Aorta (tissue), 5 donors: ENCODE results near the gene SNX13. TPM values are rescaled to one million over a fixed set of nuclear protein-coding genes. Genes with fewer than 3 reads are reported as not detected.

ENCODE experiments used
- ATAC-seq: fragments of 200-7000 bp; cut with Tn5 transposase; one replicate; pipeline ENCODE4 v1.9.1; 2022; ENCODE audit warnings: moderate library complexity; ENCODE audit not compliant: low FRiP score
- DNase-seq, 2 donors: peaks; one replicate each; pipeline ENCODE4 v3.0.0-alpha.2; 2020
- H3K27ac ChIP-seq, 2 donors: one replicate each; pipeline ENCODE4 v1.5.1; 2013; ENCODE audit warnings: low read length in 2 of 2, mild to moderate bottlenecking in 2 of 2, moderate library complexity in 2 of 2, control low read depth in 1 of 2, inconsistent platforms in 1 of 2, low read depth in 1 of 2
- H3K27me3 ChIP-seq, 2 donors: one replicate each; pipeline ENCODE4 v1.6.1; 2013; ENCODE audit warnings: control low read depth in 1 of 2, low read length in 1 of 2, mild to moderate bottlenecking in 1 of 2, moderate library complexity in 1 of 2; ENCODE audit not compliant: insufficient read depth in 2 of 2, control insufficient read depth in 1 of 2
- H3K36me3 ChIP-seq, 2 donors: one replicate each; pipeline ENCODE4 v1.6.1; 2013; ENCODE audit warnings: control low read depth in 1 of 2, low read length in 1 of 2, mild to moderate bottlenecking in 1 of 2; ENCODE audit not compliant: insufficient read depth in 2 of 2, control insufficient read depth in 1 of 2
- H3K4me1 ChIP-seq, 2 donors: one replicate each; pipeline ENCODE4 v1.6.1; 2013; ENCODE audit warnings: low read length in 2 of 2, control low read depth in 1 of 2, mild to moderate bottlenecking in 1 of 2, moderate library complexity in 1 of 2; ENCODE audit not compliant: insufficient read depth in 2 of 2, control insufficient read depth in 1 of 2
- H3K4me3 ChIP-seq, 2 donors: one replicate each; pipeline ENCODE4 v1.5.1; 2013; ENCODE audit warnings: low read length in 2 of 2, control low read depth in 1 of 2, mild to moderate bottlenecking in 1 of 2
- H3K9me3 ChIP-seq: one replicate; pipeline ENCODE4 v1.6.1; 2013; ENCODE audit warnings: mild to moderate bottlenecking, low read length; ENCODE audit not compliant: control insufficient read depth
- WGBS, 2 donors: extraction: QIAGEN DNeasy Blood & Tissue Kit; methylation state at CpG; one replicate each; pipeline ENCODE4 v1.1.7; 2013; 5-methylcytosine and 5-hydroxymethylcytosine counted together
- intact Hi-C, 2 donors: fragments of 100-400 bp; cut with DNase I; formaldehyde crosslinking; loops; one replicate each; pipeline versions ENCODE4 v1.14.2 to v1.15.0; 2022
- polyA plus RNA-seq, 2 donors: library from polyadenylated mRNA; stranded (reverse); fragments of 200-250 nt; gene quantifications; one replicate each; pipeline ENCODE4 v1.2.3, GENCODE V29; 2013
- total RNA-seq, 2 donors: library from RNA; stranded (reverse); fragmentation: NEBNext Ultra II Directional; extraction: Animal tissue kit (Norgen Biotek cat#: 25700); gene quantifications; one replicate each; pipeline ENCODE4 v1.2.1, GENCODE V29; 2021
- donor health status: healthy with polysubstance abuse.
- donor health status: Bipolar disorder and iron deficiency.
- donor health status: DM: no; HTN: no; CAD: no.
- donor health status: DM: no; HTN: no; CAD: no.
- donor health status: DM: yes; HTN: yes; CAD: no.

SNX13 gene
- total and polyA plus RNA-seq, 4 donors: 9.4 to 52.0 (median 27.6) TPM

GRCh38 chr7:17976952-17977351 lies 36.7 kb upstream of the SNX13 start:
- H3K4me1 ChIP-seq: no peaks in the 10 kb centered on the region
- ATAC-seq (no peak), DNase-seq (no peak)
- H3K27me3 ChIP-seq: no peaks in the 10 kb centered on the region
- 48 to 50% methylated on average over 2 of the region's 2 CpGs for WGBS, 2 donors
- H3K27ac ChIP-seq: no peak overlapping the region
- no peak overlapping the region for H3K4me3 ChIP-seq
- intact Hi-C loops: loop anchor here in 1 of 2 donors (10.0 kb wide), 1 partner anchor 368 kb away; no protein-coding TSS in a partner anchor
- no peaks in the 10 kb centered on the region for H3K9me3 ChIP-seq
- no peaks in the 10 kb centered on the region for H3K36me3 ChIP-seq

- Histone ChIP-seq H3K4me1 (no peaks in the 10 kb centered on the region), H3K36me3 (no peaks in the 10 kb centered on the region), H3K27ac (no peak overlapping the region), H3K27me3 (no peaks in the 10 kb centered on the region), H3K4me3 (no peak overlapping the region), H3K9me3 (no peaks in the 10 kb centered on the region)
- ATAC-seq: no peak
- intact Hi-C loops: loop anchor here (5.0 to 10.0 kb wide), 2 partner anchors 373 to 376 kb away; no protein-coding TSS in a partner anchor
- no peak for DNase-seq
- WGBS, 2 donors: 48 to 53% methylated on average over 2 of the region's 2 CpGs
Measured at GRCh38 chr7:17971411-17971810, 31.1 kb upstream of the SNX13 start.

DNA sequence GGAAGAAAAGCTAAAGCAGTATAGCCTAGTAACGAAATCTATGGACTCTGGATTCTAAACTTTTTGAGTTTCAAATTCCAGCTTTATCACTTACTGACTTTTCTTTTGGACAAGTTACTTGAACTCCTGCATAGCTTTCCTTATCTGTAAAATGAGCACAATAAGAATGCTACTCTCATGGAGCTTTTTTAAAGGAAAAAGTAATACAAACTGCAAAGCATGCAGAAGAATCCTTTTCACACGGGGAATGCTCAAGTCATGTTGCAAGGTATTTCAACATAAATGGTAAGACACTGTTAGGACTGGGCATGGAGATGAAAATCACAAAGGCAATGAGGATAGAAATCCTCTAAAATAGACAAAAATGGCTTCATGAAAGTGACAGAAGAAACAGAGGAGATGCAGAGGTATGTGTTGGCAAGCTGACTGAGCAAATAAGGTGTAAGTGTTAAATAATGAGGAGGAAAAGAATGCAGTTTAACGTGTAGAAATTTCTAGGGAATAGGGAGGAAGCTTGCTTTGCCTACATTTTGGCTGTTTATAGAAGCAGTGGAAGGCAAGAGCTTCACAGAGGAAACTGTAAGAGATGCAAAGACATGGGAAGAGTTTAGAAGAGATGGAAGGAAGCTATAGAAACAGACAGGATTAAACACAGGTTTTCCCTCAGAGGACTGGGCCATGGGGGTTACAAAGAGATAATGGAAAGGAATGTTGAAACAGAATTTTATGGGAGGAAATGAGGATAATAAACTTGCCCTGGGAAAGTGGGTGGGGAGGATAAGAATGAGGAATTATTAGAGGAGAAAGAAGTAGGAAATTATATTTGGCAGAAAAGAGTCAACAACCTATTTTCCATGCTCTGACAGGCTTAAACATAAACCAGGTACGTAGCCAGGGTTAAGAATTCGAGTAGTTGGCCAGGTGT lies 28.8 kb upstream of the SNX13 start:
- no peak overlapping the region for H3K4me3 ChIP-seq
- no peak overlapping the region for H3K27ac ChIP-seq
- H3K9me3 ChIP-seq: no peaks in the 10 kb centered on the region
- intact Hi-C loops: no loop called here
- H3K4me1 ChIP-seq: no peaks in the 10 kb centered on the region
- no peaks in the 10 kb centered on the region for H3K36me3 ChIP-seq
- WGBS, 2 donors: 51 to 53% methylated on average over 5 of the region's 5 CpGs
- no peak for ATAC-seq
- DNase-seq: no peak
- no peaks in the 10 kb centered on the region for H3K27me3 ChIP-seq

DNA sequence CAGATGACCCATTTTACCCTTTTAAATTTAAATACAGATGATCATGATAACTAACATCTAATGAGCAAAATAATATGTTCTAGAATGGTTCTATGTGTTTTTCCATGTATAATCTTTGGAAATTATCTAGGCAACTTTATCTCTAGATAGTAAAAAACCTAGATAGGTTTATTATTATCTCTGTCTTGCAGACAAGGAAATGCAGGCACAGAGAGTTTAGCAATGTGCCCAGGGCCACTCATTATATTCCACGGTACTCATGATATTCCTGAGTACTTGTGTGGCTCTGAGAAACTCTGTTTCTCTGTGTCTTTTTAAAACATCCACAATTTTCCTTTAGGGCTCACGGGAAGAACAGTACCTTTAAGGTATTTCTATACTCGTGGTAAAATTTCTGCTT lies 26.4 kb upstream of the SNX13 start:
- ATAC-seq: no peak
- intact Hi-C loops: no loop called here
- WGBS, 2 donors: 33 to 44% methylated on average over 3 of the region's 3 CpGs
- no peak for DNase-seq
- H3K27me3 ChIP-seq: no peaks in the 10 kb centered on the region
- H3K4me3 ChIP-seq: no peak overlapping the region
- no peaks in the 10 kb centered on the region for H3K4me1 ChIP-seq
- no peaks in the 10 kb centered on the region for H3K9me3 ChIP-seq
- no peak overlapping the region for H3K27ac ChIP-seq
- H3K36me3 ChIP-seq: no peaks in the 10 kb centered on the region

DNA sequence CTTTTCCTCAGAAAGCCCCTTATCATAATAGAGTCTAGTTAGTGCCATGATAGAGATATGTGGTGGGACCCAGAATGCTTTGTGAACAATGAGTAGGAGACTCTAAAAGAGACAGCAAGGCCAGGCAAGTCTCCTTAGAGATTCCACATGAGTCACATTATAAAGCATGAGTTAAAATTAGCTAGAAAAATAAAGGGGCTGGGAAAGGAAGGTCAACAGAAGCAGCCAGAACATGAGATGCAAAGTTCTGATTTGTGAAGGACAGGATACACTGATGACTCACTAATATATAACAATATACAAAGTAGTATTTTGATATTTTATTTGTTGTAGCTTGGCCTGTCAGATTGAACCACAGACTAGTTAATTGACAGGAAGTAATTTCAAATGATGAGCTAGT lies 25.3 kb upstream of the SNX13 start:
- no peaks in the 10 kb centered on the region for H3K9me3 ChIP-seq
- no peaks in the 10 kb centered on the region for H3K36me3 ChIP-seq
- intact Hi-C loops: no loop called here
- ATAC-seq (no peak), DNase-seq (no peak)
- H3K27ac ChIP-seq: no peak overlapping the region
- H3K27me3 ChIP-seq: no peaks in the 10 kb centered on the region
- H3K4me1 ChIP-seq: no peaks in the 10 kb centered on the region
- no peak overlapping the region for H3K4me3 ChIP-seq

GRCh38 chr7:17963281-17963680 lies 23.0 kb upstream of the SNX13 start:
- intact Hi-C loops: no loop called here
- Histone ChIP-seq H3K4me3 (no peak overlapping the region), H3K9me3 (no peaks in the 10 kb centered on the region), H3K27me3 (no peaks in the 10 kb centered on the region), H3K36me3 (no peaks in the 10 kb centered on the region), H3K4me1 (no peaks in the 10 kb centered on the region), H3K27ac (no peak overlapping the region)
- 69 to 70% methylated on average over 3 of the region's 3 CpGs for WGBS, 2 donors
- DNase-seq (no peak), ATAC-seq (no peak)

DNA sequence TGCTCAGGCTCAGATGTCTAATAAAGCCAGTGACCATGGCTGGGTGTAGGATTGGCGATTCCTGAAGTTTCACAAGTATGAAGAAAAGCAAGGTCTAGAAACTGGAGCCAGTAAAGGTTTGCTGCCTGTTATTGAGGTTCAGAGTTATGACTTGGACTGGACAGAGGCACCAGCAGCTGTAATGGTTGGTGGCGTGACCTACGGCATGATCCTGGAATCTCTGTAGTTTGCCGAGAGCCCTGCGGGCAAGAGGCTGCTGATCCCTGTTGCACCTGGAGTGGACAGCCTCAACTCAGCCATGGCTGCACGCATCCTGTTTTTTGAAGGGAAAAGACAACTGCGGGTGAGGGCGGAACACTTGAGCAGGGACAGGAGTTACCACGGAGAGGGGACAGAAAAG lies 22.4 kb upstream of the SNX13 start:
- DNase-seq (no peak), ATAC-seq (no peak)
- Histone ChIP-seq H3K27ac (no peak overlapping the region), H3K4me1 (no peaks in the 10 kb centered on the region), H3K27me3 (no peaks in the 10 kb centered on the region), H3K9me3 (no peaks in the 10 kb centered on the region), H3K4me3 (no peak overlapping the region), H3K36me3 (no peaks in the 10 kb centered on the region)
- WGBS, 2 donors: 96% methylated on average over 9 of the region's 9 CpGs
- intact Hi-C loops: no loop called here

DNA sequence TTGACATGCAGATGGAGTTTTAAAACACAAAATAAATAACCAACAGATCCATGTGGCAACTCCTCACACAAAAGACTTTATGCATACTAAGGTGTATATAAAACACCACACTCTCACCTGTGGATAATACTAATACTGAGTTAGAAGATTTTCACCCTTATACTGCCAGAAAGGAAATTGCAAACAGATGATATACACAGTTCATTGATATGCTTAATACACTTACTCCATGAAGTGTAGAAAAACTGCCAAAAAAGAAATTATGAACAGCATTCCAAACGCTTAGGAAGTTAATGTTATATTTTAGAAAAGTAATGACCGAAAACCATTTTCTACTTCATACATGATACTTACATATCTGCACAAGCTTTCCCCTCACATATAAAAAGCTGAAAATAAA lies 17.6 kb upstream of the SNX13 start:
- no peaks in the 10 kb centered on the region for H3K36me3 ChIP-seq
- no peaks in the 10 kb centered on the region for H3K27me3 ChIP-seq
- no peak for DNase-seq
- intact Hi-C loops: no loop called here
- H3K9me3 ChIP-seq: no peaks in the 10 kb centered on the region
- no peak overlapping the region for H3K4me3 ChIP-seq
- ATAC-seq: no peak
- no peaks in the 10 kb centered on the region for H3K4me1 ChIP-seq
- WGBS, 2 donors: 55 to 74% methylated on average over 2 of the region's 2 CpGs
- H3K27ac ChIP-seq: no peak overlapping the region

- intact Hi-C loops: no loop called here
- H3K27ac ChIP-seq: no peak overlapping the region
- no peak overlapping the region for H3K4me3 ChIP-seq
- H3K9me3 ChIP-seq: no peaks in the 10 kb centered on the region
- no peaks in the 10 kb centered on the region for H3K4me1 ChIP-seq
- peaks cover 0 to 1% of the 10 kb centered on the region in 2 donors for H3K27me3 ChIP-seq
- DNase-seq: no peak
- no peaks in the 10 kb centered on the region for H3K36me3 ChIP-seq
- WGBS, 2 donors: 92 to 95% methylated on average over 2 of the region's 2 CpGs
- ATAC-seq: no peak
Measured at GRCh38 chr7:17952387-17952786, 12.1 kb upstream of the SNX13 start.
